DND-41 (cell line): ENCODE results near the gene DIAPH2.

ENCODE experiments used
- CTCF ChIP-seq: IDR thresholded peaks from 2 replicates; pipeline ENCODE4 v1.5.1; 2012; ENCODE audit warnings: borderline replicate concordance, low read length, moderate library complexity, mild to moderate bottlenecking; ENCODE audit not compliant: poor library complexity, severe bottlenecking; ENCODE audit errors: extremely low read depth
- EZH2 ChIP-seq: IDR thresholded peaks from 3 replicates; pipeline ENCODE4 v1.6.1; 2012; ENCODE audit warnings: borderline replicate concordance, low read depth, mild to moderate bottlenecking, moderate library complexity, low read length, inconsistent platforms; ENCODE audit not compliant: severe bottlenecking

GRCh38 chrX:97168646-97169045 is 484.0 kb downstream of the DIAPH2 start:
- TF ChIP-seq CTCF = no peak
- no peak for TF ChIP-seq EZH2
